GM19397 (cell line): ENCODE measurements around the gene ARL4D.
"Not testable (repeated sequence)": the region's sequence is repeated elsewhere in the genome, so short reads cannot be mapped to it uniquely, and the experiment has no call there.

Experiments
- ATAC-seq: cut with Tn5 transposase; IDR thresholded peaks from one replicate; pipeline ENCODE4 v1.9.1; 2021; ENCODE audit warnings: mild to moderate bottlenecking, moderate library complexity; ENCODE audit not compliant: unreplicated experiment

ARL4D gene

GRCh38 chr17:43419375-43419882 is 20.6 kb downstream of the ARL4D start:
- not testable (repeated sequence) for ATAC-seq

- no peak for ATAC-seq
These were observed 25.1 kb downstream of the ARL4D start for GRCh38 chr17:43423777-43424455.

- no peak for ATAC-seq
These were observed 28.7 kb downstream of the ARL4D start for GRCh38 chr17:43427362-43428043.

GRCh38 chr17:43428524-43428923 is 29.7 kb downstream of the ARL4D start:
- ATAC-seq = no peak

- no peak for ATAC-seq
These were observed 32.3 kb downstream of the ARL4D start for GRCh38 chr17:43430936-43431713.

GRCh38 chr17:43431714-43432523 is 33.1 kb downstream of the ARL4D start:
- ATAC-seq = no peak

GRCh38 chr17:43434902-43435319 is 36.1 kb downstream of the ARL4D start:
- no peak for ATAC-seq

GRCh38 chr17:43437756-43438155 is 39.0 kb downstream of the ARL4D start:
- ATAC-seq = no peak

GRCh38 chr17:43438626-43439025 is 39.8 kb downstream of the ARL4D start:
- no peak for ATAC-seq

GRCh38 chr17:43439041-43439440 is 40.2 kb downstream of the ARL4D start:
- no peak for ATAC-seq

- no peak for ATAC-seq
These were observed 43.9 kb downstream of the ARL4D start for GRCh38 chr17:43442711-43443110.

GRCh38 chr17:43443381-43443780 is 44.6 kb downstream of the ARL4D start:
- ATAC-seq = no peak

GRCh38 chr17:43444223-43445008 is 45.6 kb downstream of the ARL4D start:
- ATAC-seq = no peak

- no peak for ATAC-seq
These were observed 46.3 kb downstream of the ARL4D start for GRCh38 chr17:43445009-43445589.

- ATAC-seq = no peak
These were observed 48.0 kb downstream of the ARL4D start for GRCh38 chr17:43446773-43447172.

GRCh38 chr17:43448720-43449469 is 50.1 kb downstream of the ARL4D start:
- ATAC-seq = no peak

- ATAC-seq = no peak
These were observed 50.9 kb downstream of the ARL4D start for GRCh38 chr17:43449470-43450248.
